Memory B cell (primary cell): ENCODE data around the gene ARAP2.
A peak's percentile ranks its signal among the peaks of the same experiment; 100 is the strongest.

Experiments
- ATAC-seq: fragments of 150-1000 bp; cut with Tn5 transposase; 2 replicates; pipeline ENCODE4 v1.10.0; 2021; ENCODE audit warnings: low read depth, mild to moderate bottlenecking, moderate library complexity
- DNase-seq, 2 donors: peaks; one replicate each; pipeline ENCODE4 v3.0.0; 2022; ENCODE audit warnings: low spot score in 2 of 2
- H3K27ac Mint-ChIP-seq: one replicate; pipeline ENCODE4 v1.8.0; 2022; ENCODE audit warnings: mild to moderate bottlenecking, moderate library complexity, mixed read lengths
- H3K27me3 Mint-ChIP-seq: one replicate; pipeline ENCODE4 v1.8.0; 2022; ENCODE audit warnings: mixed read lengths
- H3K36me3 Mint-ChIP-seq: one replicate; pipeline ENCODE4 v1.8.0; 2022; ENCODE audit warnings: mild to moderate bottlenecking, mixed read lengths
- H3K4me1 Mint-ChIP-seq: one replicate; pipeline ENCODE4 v1.8.0; 2022; ENCODE audit warnings: mixed read lengths
- H3K4me3 Mint-ChIP-seq: one replicate; pipeline ENCODE4 v1.8.0; 2022; ENCODE audit warnings: mild to moderate bottlenecking, moderate library complexity, mixed read lengths
- H3K9me3 Mint-ChIP-seq: one replicate; pipeline ENCODE4 v1.8.0; 2022; ENCODE audit warnings: mixed read lengths

The ARAP2 gene

GRCh38 chr4:36067116-36067515, 177.2 kb downstream of the ARAP2 start:
- H3K36me3 Mint-ChIP-seq: peaks cover 19% of the 10 kb centered on the region
- no peaks in the 10 kb centered on the region for H3K27me3 Mint-ChIP-seq
- H3K4me1 Mint-ChIP-seq: peaks cover 2% of the 10 kb centered on the region
- DNase-seq (no peak), ATAC-seq (no peak)
- peak overlapping the region; percentile 14 for H3K27ac Mint-ChIP-seq
- H3K9me3 Mint-ChIP-seq: no peaks in the 10 kb centered on the region
- no peak overlapping the region for H3K4me3 Mint-ChIP-seq

GRCh38 chr4:36065274-36065871, 178.9 kb downstream of the ARAP2 start:
- no peak for DNase-seq
- Mint-ChIP-seq H3K36me3 (peaks cover 22% of the 10 kb centered on the region), H3K27me3 (no peaks in the 10 kb centered on the region), H3K4me1 (peaks cover 2% of the 10 kb centered on the region), H3K27ac (no peak overlapping the region), H3K4me3 (no peak overlapping the region), H3K9me3 (no peaks in the 10 kb centered on the region)
- no peak for ATAC-seq

- H3K36me3 Mint-ChIP-seq: peaks cover 14% of the 10 kb centered on the region
- no peaks in the 10 kb centered on the region for H3K27me3 Mint-ChIP-seq
- no peaks in the 10 kb centered on the region for H3K9me3 Mint-ChIP-seq
- no peak for DNase-seq
- no peak overlapping the region for H3K4me3 Mint-ChIP-seq
- no peak for ATAC-seq
- H3K4me1 Mint-ChIP-seq: peaks cover 2% of the 10 kb centered on the region
- H3K27ac Mint-ChIP-seq: no peak overlapping the region
Measured at GRCh38 chr4:36064117-36064516, 180.2 kb downstream of the ARAP2 start.

- ATAC-seq: no peak
- H3K36me3 Mint-ChIP-seq: peaks cover 3% of the 10 kb centered on the region
- H3K4me1 Mint-ChIP-seq: no peaks in the 10 kb centered on the region
- H3K9me3 Mint-ChIP-seq: no peaks in the 10 kb centered on the region
- H3K27me3 Mint-ChIP-seq: no peaks in the 10 kb centered on the region
- no peak overlapping the region for H3K4me3 Mint-ChIP-seq
- DNase-seq: no peak
- no peak overlapping the region for H3K27ac Mint-ChIP-seq
Measured at GRCh38 chr4:36056136-36056535, 188.2 kb downstream of the ARAP2 start.

- Mint-ChIP-seq H3K27me3 (no peaks in the 10 kb centered on the region), H3K4me1 (no peaks in the 10 kb centered on the region), H3K36me3 (peaks cover 3% of the 10 kb centered on the region), H3K27ac (no peak overlapping the region), H3K4me3 (no peak overlapping the region), H3K9me3 (no peaks in the 10 kb centered on the region)
- ATAC-seq (no peak), DNase-seq (no peak)
Measured at GRCh38 chr4:36054694-36055422, 189.5 kb downstream of the ARAP2 start.

- no peak overlapping the region for H3K27ac Mint-ChIP-seq
- DNase-seq: no peak
- no peaks in the 10 kb centered on the region for H3K9me3 Mint-ChIP-seq
- peaks cover 3% of the 10 kb centered on the region for H3K36me3 Mint-ChIP-seq
- no peak overlapping the region for H3K4me3 Mint-ChIP-seq
- ATAC-seq: no peak
- H3K4me1 Mint-ChIP-seq: no peaks in the 10 kb centered on the region
- H3K27me3 Mint-ChIP-seq: no peaks in the 10 kb centered on the region
Measured at GRCh38 chr4:36053930-36054329, 190.4 kb downstream of the ARAP2 start.

- Mint-ChIP-seq H3K36me3 (peaks cover 3% of the 10 kb centered on the region), H3K4me3 (no peak overlapping the region), H3K9me3 (no peaks in the 10 kb centered on the region), H3K27me3 (no peaks in the 10 kb centered on the region), H3K27ac (no peak overlapping the region), H3K4me1 (no peaks in the 10 kb centered on the region)
- ATAC-seq: no peak
- no peak for DNase-seq
Measured at GRCh38 chr4:36051634-36052033, 192.7 kb downstream of the ARAP2 start.

- Mint-ChIP-seq H3K4me1 (no peaks in the 10 kb centered on the region), H3K27me3 (no peaks in the 10 kb centered on the region), H3K4me3 (no peak overlapping the region), H3K9me3 (peaks cover 3% of the 10 kb centered on the region), H3K36me3 (peaks cover 10% of the 10 kb centered on the region), H3K27ac (no peak overlapping the region)
- no peak for ATAC-seq
- DNase-seq: no peak
Measured at GRCh38 chr4:36046026-36046425, 198.3 kb downstream of the ARAP2 start.

GRCh38 chr4:36043901-36044300, 200.4 kb downstream of the ARAP2 start:
- H3K27me3 Mint-ChIP-seq: no peaks in the 10 kb centered on the region
- no peaks in the 10 kb centered on the region for H3K4me1 Mint-ChIP-seq
- H3K4me3 Mint-ChIP-seq: no peak overlapping the region
- no peak overlapping the region for H3K27ac Mint-ChIP-seq
- ATAC-seq: no peak
- peaks cover 3% of the 10 kb centered on the region for H3K9me3 Mint-ChIP-seq
- H3K36me3 Mint-ChIP-seq: peaks cover 17% of the 10 kb centered on the region
- no peak for DNase-seq

GRCh38 chr4:36043241-36043640, 201.1 kb downstream of the ARAP2 start:
- Mint-ChIP-seq H3K27ac (no peak overlapping the region), H3K4me3 (no peak overlapping the region), H3K27me3 (no peaks in the 10 kb centered on the region), H3K9me3 (peaks cover 3% of the 10 kb centered on the region), H3K4me1 (no peaks in the 10 kb centered on the region), H3K36me3 (peaks cover 17% of the 10 kb centered on the region)
- DNase-seq (no peak), ATAC-seq (no peak)

- no peak overlapping the region for H3K4me3 Mint-ChIP-seq
Measured at GRCh38 chr4:36042122-36042970, 202.0 kb downstream of the ARAP2 start.

GRCh38 chr4:36041340-36041739, 203.0 kb downstream of the ARAP2 start:
- Mint-ChIP-seq H3K27me3 (no peaks in the 10 kb centered on the region), H3K4me3 (no peak overlapping the region), H3K4me1 (no peaks in the 10 kb centered on the region), H3K36me3 (peaks cover 23% of the 10 kb centered on the region), H3K9me3 (peaks cover 3% of the 10 kb centered on the region), H3K27ac (no peak overlapping the region)
- no peak for DNase-seq
- ATAC-seq: no peak

More at GRCh38 chr4:36042122-36042970, 202.0 kb downstream of the ARAP2 start:
- peaks cover 3% of the 10 kb centered on the region for H3K9me3 Mint-ChIP-seq
- ATAC-seq: no peak
- no peaks in the 10 kb centered on the region for H3K27me3 Mint-ChIP-seq
- H3K4me1 Mint-ChIP-seq: no peaks in the 10 kb centered on the region
- peaks cover 19% of the 10 kb centered on the region for H3K36me3 Mint-ChIP-seq
- H3K27ac Mint-ChIP-seq: no peak overlapping the region
- no peak for DNase-seq

GRCh38 chr4:36039026-36039425, 205.3 kb downstream of the ARAP2 start:
- peaks cover 4% of the 10 kb centered on the region for H3K9me3 Mint-ChIP-seq
- H3K4me3 Mint-ChIP-seq: no peak overlapping the region
- ATAC-seq (no peak), DNase-seq (no peak)
- peaks cover 25% of the 10 kb centered on the region for H3K36me3 Mint-ChIP-seq
- no peaks in the 10 kb centered on the region for H3K4me1 Mint-ChIP-seq
- no peak overlapping the region for H3K27ac Mint-ChIP-seq
- H3K27me3 Mint-ChIP-seq: no peaks in the 10 kb centered on the region

GRCh38 chr4:36038491-36038890, 205.8 kb downstream of the ARAP2 start:
- H3K27ac Mint-ChIP-seq: no peak overlapping the region
- no peak for ATAC-seq
- no peaks in the 10 kb centered on the region for H3K27me3 Mint-ChIP-seq
- H3K9me3 Mint-ChIP-seq: peaks cover 3% of the 10 kb centered on the region
- peaks cover 20% of the 10 kb centered on the region for H3K36me3 Mint-ChIP-seq
- H3K4me3 Mint-ChIP-seq: no peak overlapping the region
- no peak for DNase-seq
- H3K4me1 Mint-ChIP-seq: no peaks in the 10 kb centered on the region
